Measurements from ENCODE around the gene FBXO21. TPM values are rescaled to one million over a fixed set of nuclear protein-coding genes. Genes with fewer than 3 reads are reported as not detected.

The FBXO21 gene
- total RNA-seq, 2 experiments from 2014 or later, result 22.8 to 28.2 TPM

GRCh38 chr12:117148642-117149041, 41.6 kb downstream of the FBXO21 start:
- Mint-ChIP-seq H3K27ac (peak overlapping the region; percentile 79), H3K9me3 (ENCODE audit: low read depth) (no peaks in the 10 kb centered on the region), H3K4me3 (no peak overlapping the region), H3K4me1 (peaks cover 52% of the 10 kb centered on the region), H3K36me3 (ENCODE audit: low read depth) (peaks cover 46% of the 10 kb centered on the region), H3K27me3 (no peaks in the 10 kb centered on the region)
- DNase-seq (peak; percentile 39), ATAC-seq (peak; percentile 49)
- intact Hi-C loops (cut with DNase I, micrococcal nuclease), result no loop called here
- POLR2A ChIA-PET, result no interaction called here
- CTCF ChIA-PET, result no interaction called here

- ATAC-seq (no peak), DNase-seq (no peak)
- peaks cover 42% of the 10 kb centered on the region for H3K36me3 Mint-ChIP-seq (ENCODE audit: low read depth)
- H3K27ac Mint-ChIP-seq, result no peak overlapping the region
- CTCF ChIA-PET, result no interaction called here
- H3K4me3 Mint-ChIP-seq, result no peak overlapping the region
- no peaks in the 10 kb centered on the region for H3K9me3 Mint-ChIP-seq (ENCODE audit: low read depth)
- intact Hi-C loops (cut with DNase I, micrococcal nuclease), result no loop called here
- peaks cover 44% of the 10 kb centered on the region for H3K4me1 Mint-ChIP-seq
- POLR2A ChIA-PET, result no interaction called here
- no peaks in the 10 kb centered on the region for H3K27me3 Mint-ChIP-seq
Observed at GRCh38 chr12:117147639-117148038, 42.6 kb downstream of the FBXO21 start.

GRCh38 chr12:117145597-117146154, 44.6 kb downstream of the FBXO21 start:
- H3K4me1 Mint-ChIP-seq, result peaks cover 30% of the 10 kb centered on the region
- ATAC-seq, result no peak
- H3K4me3 Mint-ChIP-seq, result no peak overlapping the region
- ChIA-PET CTCF (interaction anchor here (1.3 kb wide), 1 partner anchor 10 kb away, joined by 3 read pairs; no protein-coding TSS in a partner anchor), POLR2A (no interaction called here)
- no peak for DNase-seq
- intact Hi-C loops (cut with DNase I, micrococcal nuclease), result no loop called here
- no peaks in the 10 kb centered on the region for H3K9me3 Mint-ChIP-seq (ENCODE audit: low read depth)
- H3K27me3 Mint-ChIP-seq, result no peaks in the 10 kb centered on the region
- H3K36me3 Mint-ChIP-seq (ENCODE audit: low read depth), result peaks cover 32% of the 10 kb centered on the region
- H3K27ac Mint-ChIP-seq, result peak overlapping the region; percentile 7

GRCh38 chr12:117144599-117144998, 45.7 kb downstream of the FBXO21 start:
- ChIA-PET POLR2A (no interaction called here), CTCF (interaction anchor here (0.6 to 1.0 kb wide), 2 partner anchors 25 to 72 kb away, joined by 3 read pairs; no protein-coding TSS in a partner anchor)
- DNase-seq (no peak), ATAC-seq (no peak)
- Mint-ChIP-seq H3K27me3 (no peaks in the 10 kb centered on the region), H3K4me3 (no peak overlapping the region), H3K4me1 (peaks cover 19% of the 10 kb centered on the region), H3K27ac (no peak overlapping the region), H3K9me3 (ENCODE audit: low read depth) (no peaks in the 10 kb centered on the region), H3K36me3 (ENCODE audit: low read depth) (peaks cover 26% of the 10 kb centered on the region)
- intact Hi-C loops (cut with DNase I, micrococcal nuclease), result no loop called here

GRCh38 chr12:117143008-117143532, 47.2 kb downstream of the FBXO21 start:
- Mint-ChIP-seq H3K27ac (peak overlapping the region; percentile 34), H3K4me1 (peaks cover 4% of the 10 kb centered on the region), H3K4me3 (no peak overlapping the region), H3K36me3 (ENCODE audit: low read depth) (peaks cover 24% of the 10 kb centered on the region), H3K27me3 (no peaks in the 10 kb centered on the region), H3K9me3 (ENCODE audit: low read depth) (no peaks in the 10 kb centered on the region)
- POLR2A ChIA-PET, result no interaction called here
- DNase-seq, result no peak
- CTCF ChIA-PET, result interaction anchor here (0.6 kb wide), 1 partner anchor 37 kb away, joined by 3 read pairs; no protein-coding TSS in a partner anchor
- peak; percentile 55 for ATAC-seq
- intact Hi-C loops (cut with DNase I, micrococcal nuclease), result no loop called here

GRCh38 chr12:117142094-117142493, 48.2 kb downstream of the FBXO21 start:
- H3K4me1 Mint-ChIP-seq, result no peaks in the 10 kb centered on the region
- ATAC-seq, result no peak
- DNase-seq, result no peak
- H3K4me3 Mint-ChIP-seq, result no peak overlapping the region
- CTCF ChIA-PET, result interaction anchor here (0.6 to 1.1 kb wide), 2 partner anchors 24 to 36 kb away, joined by 3 read pairs; no protein-coding TSS in a partner anchor
- H3K27ac Mint-ChIP-seq, result no peak overlapping the region
- no peaks in the 10 kb centered on the region for H3K9me3 Mint-ChIP-seq (ENCODE audit: low read depth)
- peaks cover 18% of the 10 kb centered on the region for H3K36me3 Mint-ChIP-seq (ENCODE audit: low read depth)
- POLR2A ChIA-PET, result no interaction called here
- intact Hi-C loops (cut with DNase I, micrococcal nuclease), result no loop called here
- no peaks in the 10 kb centered on the region for H3K27me3 Mint-ChIP-seq

GRCh38 chr12:117141097-117141898, 49.0 kb downstream of the FBXO21 start:
- intact Hi-C loops (cut with DNase I, micrococcal nuclease), result no loop called here
- H3K9me3 Mint-ChIP-seq (ENCODE audit: low read depth), result no peaks in the 10 kb centered on the region
- POLR2A ChIA-PET, result no interaction called here

GRCh38 chr12:117140397-117141096, 49.7 kb downstream of the FBXO21 start:
- Mint-ChIP-seq H3K4me3 (no peak overlapping the region), H3K36me3 (ENCODE audit: low read depth) (peaks cover 12% of the 10 kb centered on the region), H3K4me1 (no peaks in the 10 kb centered on the region), H3K9me3 (ENCODE audit: low read depth) (no peaks in the 10 kb centered on the region), H3K27me3 (no peaks in the 10 kb centered on the region), H3K27ac (no peak overlapping the region)
- DNase-seq (no peak), ATAC-seq (no peak)
- POLR2A ChIA-PET, result no interaction called here
- CTCF ChIA-PET, result no interaction called here
- intact Hi-C loops (cut with DNase I, micrococcal nuclease), result no loop called here

More at GRCh38 chr12:117141097-117141898, 49.0 kb downstream of the FBXO21 start:
- Mint-ChIP-seq H3K4me3 (no peak overlapping the region), H3K27ac (no peak overlapping the region), H3K36me3 (ENCODE audit: low read depth) (peaks cover 17% of the 10 kb centered on the region), H3K4me1 (no peaks in the 10 kb centered on the region), H3K27me3 (no peaks in the 10 kb centered on the region)
- DNase-seq (no peak), ATAC-seq (no peak)
- CTCF ChIA-PET, result no interaction called here

GRCh38 chr12:117139025-117139717, 51.1 kb downstream of the FBXO21 start:
- Mint-ChIP-seq H3K36me3 (ENCODE audit: low read depth) (peaks cover 10% of the 10 kb centered on the region), H3K4me3 (no peak overlapping the region), H3K4me1 (peaks cover 7% of the 10 kb centered on the region), H3K9me3 (ENCODE audit: low read depth) (no peaks in the 10 kb centered on the region), H3K27ac (no peak overlapping the region), H3K27me3 (no peaks in the 10 kb centered on the region)
- DNase-seq, result no peak
- CTCF ChIA-PET, result interaction anchor here (0.6 kb wide), 2 partner anchors 55 to 992 kb away, joined by 3 read pairs; no protein-coding TSS in a partner anchor
- no peak for ATAC-seq
- POLR2A ChIA-PET, result interaction anchor here (0.7 kb wide), 1 partner anchor 276 kb away, joined by 8 read pairs; no protein-coding TSS in a partner anchor
- intact Hi-C loops (cut with DNase I, micrococcal nuclease), result loop anchor here in 1 of 2 experiments (10.0 kb wide), 1 partner anchor 214 kb away; no protein-coding TSS in a partner anchor

- POLR2A ChIA-PET, result interaction anchor here (0.6 kb wide), 1 partner anchor 72 kb away, joined by 3 read pairs; no protein-coding TSS in a partner anchor
- H3K36me3 Mint-ChIP-seq (ENCODE audit: low read depth), result no peaks in the 10 kb centered on the region
- intact Hi-C loops (cut with DNase I, micrococcal nuclease), result loop anchor here (1.0 to 10.0 kb wide), 4 partner anchors 35 to 316 kb away; partner anchors contain the start of gene TESC (in 1 of the 2)
- no peaks in the 10 kb centered on the region for H3K9me3 Mint-ChIP-seq (ENCODE audit: low read depth)
- CTCF ChIA-PET, result no interaction called here
- H3K4me1 Mint-ChIP-seq, result peaks cover 15% of the 10 kb centered on the region
- ATAC-seq (no peak), DNase-seq (no peak)
- H3K27me3 Mint-ChIP-seq, result no peaks in the 10 kb centered on the region
- no peak overlapping the region for H3K4me3 Mint-ChIP-seq
- H3K27ac Mint-ChIP-seq, result peak overlapping the region; percentile 37
Observed at GRCh38 chr12:117134721-117135120, 55.5 kb downstream of the FBXO21 start.

Data from activated CD4-positive, alpha-beta T cell treated with anti-CD3 and anti-CD28 coated beads for 36 hours (primary cell).